ENCODE measurements around the gene UBE2L3. TPM values are rescaled to one million over a fixed set of nuclear protein-coding genes. Genes with fewer than 3 reads are reported as not detected.
A peak's percentile ranks its signal among the peaks of the same experiment; 100 is the strongest.

UBE2L3 gene
- total and polyA plus RNA-seq, 2 of the 13 experiments (the other 11 are each of a cell fraction or from before 2014, with no cell fraction given), result 30.2 to 58.1 TPM

DNA sequence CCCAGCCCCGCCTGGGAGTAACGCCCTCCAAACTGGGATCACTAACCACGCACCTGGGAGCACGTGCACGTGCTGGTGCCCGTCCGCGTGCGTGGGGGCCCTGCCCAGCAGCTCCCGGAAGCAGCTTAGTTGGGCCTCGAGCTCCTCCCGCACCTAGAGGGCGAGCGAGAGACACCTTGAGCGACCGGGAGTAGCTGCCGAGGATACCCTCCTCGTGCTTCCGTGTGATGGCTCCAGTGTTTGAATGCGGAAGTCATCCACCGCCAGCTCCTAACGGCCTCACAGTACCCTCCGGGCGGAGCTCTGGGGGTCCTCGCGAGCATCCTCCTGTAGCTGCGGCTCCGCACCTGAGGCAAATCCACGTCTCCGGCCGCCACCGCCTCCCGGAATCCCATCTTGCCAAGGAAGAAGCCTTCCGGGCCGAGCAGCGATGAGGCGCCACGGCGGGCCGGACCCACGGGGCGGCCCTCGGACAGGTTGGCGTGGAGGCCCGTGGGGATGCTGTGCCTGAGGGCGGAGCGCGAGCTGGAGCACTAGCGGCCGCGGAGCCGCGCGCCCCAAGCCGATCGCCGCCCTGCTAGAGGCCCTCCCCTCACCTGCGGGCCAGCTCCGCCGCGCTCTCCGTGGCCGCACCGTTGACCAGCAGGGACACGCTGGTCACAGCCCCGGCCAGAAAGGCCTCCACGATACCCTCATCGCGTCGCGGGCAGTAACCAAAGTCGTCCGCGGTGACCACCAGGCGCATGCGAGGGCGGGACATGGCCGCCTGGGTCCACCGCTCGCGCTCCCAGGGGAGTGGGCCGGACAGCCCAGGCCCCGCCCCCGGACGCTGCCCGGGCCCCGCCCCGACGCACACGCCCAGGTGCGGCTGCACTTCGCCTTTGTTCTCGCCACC, 62.0 kb downstream of the UBE2L3 start, which contains the start of gene YDJC:
Gene YDJC, minus strand, starts transcription at position 768 of the 895 bp plus-strand sequence. Its CDS starts 8 bp downstream, at position 760.
- 0% methylated on average over 2 of the region's 93 CpGs for WGBS (ENCODE audit: low lambda C conversion rate)
- H3K27ac ChIP-seq (ENCODE audit: extremely low read length, insufficient read depth, low read length), result peak within 1 kb of the TSS; percentile 79
- peaks cover 19% of the 10 kb centered on the region for H3K79me2 ChIP-seq (ENCODE audit: insufficient read depth, low read length)
- peak; percentile 72 for FAIRE-seq
- intact Hi-C loops (cut with micrococcal nuclease; ENCODE audit: unreplicated experiment), result no loop called here
- no peaks in the 10 kb centered on the region for H3K9me3 ChIP-seq (ENCODE audit: low read length)
- peak within 1 kb of the TSS; percentile 91 for H3K9ac ChIP-seq (ENCODE audit: insufficient read depth, low read depth, low read length)
- ATAC-seq, result peak; percentile 88
- peak; percentile 90 for DNase-seq (ENCODE audit: low spot score)
- H3K4me1 ChIP-seq (ENCODE audit: insufficient read depth, low read length), result peaks cover 32% of the 10 kb centered on the region
- peak within 1 kb of the TSS; percentile 92 for H3K4me2 ChIP-seq (ENCODE audit: low read depth, low read length)
- no peaks in the 10 kb centered on the region for H3K27me3 ChIP-seq (ENCODE audit: control insufficient read depth in 1 of 2, insufficient read depth in 2 of 2, low read length in 2 of 2)
- ChIA-PET POLR2A (interaction anchor here (0.9 to 2.0 kb wide), 8 partner anchors 10 to 172 kb away, joined by 3 to 58 read pairs (median 6); partner anchors contain the start of genes PPIL2 and SDF2L1), CTCF (ENCODE audit: low intra/inter-chr PET ratio, low total read pairs) (interaction anchor here (1.9 kb wide), 1 partner anchor 13 kb away, joined by 16 read pairs; the partner anchor contains the start of gene SDF2L1)
- peak within 1 kb of the TSS; percentile 85 to 99 (median 91) for H3K4me3 ChIP-seq (replicated peaks in 1 of 3; ENCODE audit: insufficient read depth in 1 of 3, low read depth in 2 of 3, low read length in 3 of 3)
- no peak within 1 kb of the TSS for H2AFZ ChIP-seq (ENCODE audit: low read length)
- H3K36me3 ChIP-seq (replicated peaks in 1 of 2; ENCODE audit: control insufficient read depth in 1 of 2, insufficient read depth in 2 of 2, low read length in 2 of 2), result peaks cover 2 to 15% of the 10 kb centered on the region in 2 experiments; a peak in 2 of 5 replicates
- in situ Hi-C loops (cut with HindIII; ENCODE audit: extremely low pct_ligation_motif_present, low pct_unique_long_range_greater_than_20kb), result no loop called here
- peaks cover 5% of the 10 kb centered on the region for H4K20me1 ChIP-seq (ENCODE audit: insufficient read depth, low read length)
- BruUV-seq (replicated peaks), result TSS peak; percentile 79
- TF ChIP-seq, protein P1, sequence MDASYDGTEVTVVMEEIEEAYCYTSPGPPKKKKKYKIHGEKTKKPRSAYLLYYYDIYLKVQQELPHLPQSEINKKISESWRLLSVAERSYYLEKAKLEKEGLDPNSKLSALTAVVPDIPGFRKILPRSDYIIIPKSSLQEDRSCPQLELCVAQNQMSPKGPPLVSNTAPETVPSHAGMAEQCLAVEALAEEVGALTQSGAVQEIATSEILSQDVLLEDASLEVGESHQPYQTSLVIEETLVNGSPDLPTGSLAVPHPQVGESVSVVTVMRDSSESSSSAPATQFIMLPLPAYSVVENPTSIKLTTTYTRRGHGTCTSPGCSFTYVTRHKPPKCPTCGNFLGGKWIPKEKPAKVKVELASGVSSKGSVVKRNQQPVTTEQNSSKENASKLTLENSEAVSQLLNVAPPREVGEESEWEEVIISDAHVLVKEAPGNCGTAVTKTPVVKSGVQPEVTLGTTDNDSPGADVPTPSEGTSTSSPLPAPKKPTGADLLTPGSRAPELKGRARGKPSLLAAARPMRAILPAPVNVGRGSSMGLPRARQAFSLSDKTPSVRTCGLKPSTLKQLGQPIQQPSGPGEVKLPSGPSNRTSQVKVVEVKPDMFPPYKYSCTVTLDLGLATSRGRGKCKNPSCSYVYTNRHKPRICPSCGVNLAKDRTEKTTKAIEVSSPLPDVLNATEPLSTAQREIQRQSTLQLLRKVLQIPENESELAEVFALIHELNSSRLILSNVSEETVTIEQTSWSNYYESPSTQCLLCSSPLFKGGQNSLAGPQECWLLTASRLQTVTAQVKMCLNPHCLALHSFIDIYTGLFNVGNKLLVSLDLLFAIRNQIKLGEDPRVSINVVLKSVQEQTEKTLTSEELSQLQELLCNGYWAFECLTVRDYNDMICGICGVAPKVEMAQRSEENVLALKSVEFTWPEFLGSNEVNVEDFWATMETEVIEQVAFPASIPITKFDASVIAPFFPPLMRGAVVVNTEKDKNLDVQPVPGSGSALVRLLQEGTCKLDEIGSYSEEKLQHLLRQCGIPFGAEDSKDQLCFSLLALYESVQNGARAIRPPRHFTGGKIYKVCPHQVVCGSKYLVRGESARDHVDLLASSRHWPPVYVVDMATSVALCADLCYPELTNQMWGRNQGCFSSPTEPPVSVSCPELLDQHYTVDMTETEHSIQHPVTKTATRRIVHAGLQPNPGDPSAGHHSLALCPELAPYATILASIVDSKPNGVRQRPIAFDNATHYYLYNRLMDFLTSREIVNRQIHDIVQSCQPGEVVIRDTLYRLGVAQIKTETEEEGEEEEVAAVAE (CRISPR knock-in tag; IDR thresholded peaks at IDR 0.05; ENCODE audit: borderline replicate concordance), result 0 out of 2 replicates have a peak, but pooled peaks have one; percentile 23
- TF ChIP-seq ZFP36L2 (CRISPR knock-in tag; IDR thresholded peaks at IDR 0.05) (0 out of 2 replicates have a peak, but pooled peaks have one; percentile 22), SRSF9 (IDR thresholded peaks at IDR 0.05; ENCODE audit: borderline replicate concordance, insufficient read depth, low read depth, low read length, poor library complexity, severe bottlenecking) (no peak), ZBTB1 (CRISPR knock-in tag; IDR thresholded peaks at IDR 0.05; ENCODE audit: borderline replicate concordance) (no peak), ZNF3 (CRISPR knock-in tag; IDR thresholded peaks at IDR 0.05) (peak; percentile 70; the same call in 1 of the 2 replicates), RAD21 (CRISPR knock-in tag; IDR thresholded peaks at IDR 0.05) (peak; percentile 16; the same call in 1 of the 2 replicates), ZFP41 (CRISPR knock-in tag; IDR thresholded peaks at IDR 0.05; ENCODE audit: borderline replicate concordance) (peak; percentile 88; the same call in 1 of the 2 replicates), ZNF780A (CRISPR knock-in tag; IDR thresholded peaks at IDR 0.05) (peak; percentile 74; the same call in 1 of the 2 replicates), CHD4 (IDR thresholded peaks at IDR 0.05; ENCODE audit: borderline replicate concordance, low read length) (no peak), ZSCAN9 (CRISPR knock-in tag; IDR thresholded peaks at IDR 0.05; ENCODE audit: borderline replicate concordance) (peak; percentile 58; the same call in 1 of the 2 replicates), KLF16 (CRISPR knock-in tag; IDR thresholded peaks at IDR 0.05) (peak in 1 of 2 experiments; percentile 79; a peak in 2 of 4 replicates), NKX3-1 (CRISPR knock-in tag; IDR thresholded peaks at IDR 0.05) (peak; percentile 94), ZFP36L1 (CRISPR knock-in tag; IDR thresholded peaks at IDR 0.05) (no peak), REL (CRISPR knock-in tag; conservative IDR thresholded peaks at IDR 0.05) (peak; percentile 94), ZBTB3 (CRISPR knock-in tag; IDR thresholded peaks at IDR 0.05; ENCODE audit: borderline replicate concordance, low read depth) (peak; percentile 87; the same call in 1 of the 2 replicates), EHMT2 (IDR thresholded peaks at IDR 0.05; ENCODE audit: borderline replicate concordance, low read depth, low read length) (no peak), ZBTB7A (CRISPR knock-in tag; IDR thresholded peaks at IDR 0.05) (0 out of 2 replicates have a peak, but pooled peaks have one; percentile 76)
- TF ChIP-seq, protein P2, sequence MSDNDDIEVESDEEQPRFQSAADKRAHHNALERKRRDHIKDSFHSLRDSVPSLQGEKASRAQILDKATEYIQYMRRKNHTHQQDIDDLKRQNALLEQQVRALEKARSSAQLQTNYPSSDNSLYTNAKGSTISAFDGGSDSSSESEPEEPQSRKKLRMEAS (IDR thresholded peaks at IDR 0.05), result peak; percentile 99
